Activated naive CD8-positive, alpha-beta T cell treated with anti-CD3 and anti-CD28 coated beads for 36 hours (primary cell): ENCODE results near the gene TEDC2. TPM values are rescaled to one million over a fixed set of nuclear protein-coding genes. Genes with fewer than 3 reads are reported as not detected.
"Not testable (repeated sequence)": the region's sequence is repeated elsewhere in the genome, so short reads cannot be mapped to it uniquely, and the experiment has no call there.

ENCODE experiments used
- DNase-seq: peaks from one replicate; pipeline ENCODE4 v3.0.0; 2021
- H3K27ac Mint-ChIP-seq: one replicate; pipeline ENCODE4 v1.8.0; 2022; ENCODE audit warnings: mild to moderate bottlenecking, moderate library complexity, mixed read lengths
- H3K27me3 Mint-ChIP-seq: one replicate; pipeline ENCODE4 v1.8.0; 2022; ENCODE audit warnings: mild to moderate bottlenecking, mixed read lengths
- H3K36me3 Mint-ChIP-seq: one replicate; pipeline ENCODE4 v1.8.0; 2021; ENCODE audit warnings: mild to moderate bottlenecking, mixed read lengths
- H3K4me1 Mint-ChIP-seq: one replicate; pipeline ENCODE4 v1.8.0; 2021; ENCODE audit warnings: mixed read lengths
- H3K4me3 Mint-ChIP-seq: one replicate; pipeline ENCODE4 v1.8.0; 2022; ENCODE audit warnings: mild to moderate bottlenecking, moderate library complexity, mixed read lengths
- H3K9me3 Mint-ChIP-seq: one replicate; pipeline ENCODE4 v1.8.0; 2022; ENCODE audit warnings: mixed read lengths
- total RNA-seq, 2 experiments: library from RNA; stranded (reverse); gene quantifications; one replicate each; pipeline ENCODE4 v1.2.3, GENCODE V29; 2021

TEDC2 gene
- total RNA-seq, 2 experiments from 2014 or later, result 24.0 to 26.5 TPM

GRCh38 chr16:2475413-2476344 lies 15.8 kb downstream of the TEDC2 start:
- Mint-ChIP-seq H3K9me3 (no peaks in the 10 kb centered on the region), H3K27me3 (peaks cover 8% of the 10 kb centered on the region), H3K4me1 (peaks cover 19% of the 10 kb centered on the region), H3K27ac (no peak overlapping the region), H3K36me3 (no peaks in the 10 kb centered on the region), H3K4me3 (peak overlapping the region; percentile 65)
- peak; percentile 67 for DNase-seq

- H3K27ac Mint-ChIP-seq, result no peak overlapping the region
- H3K27me3 Mint-ChIP-seq, result peaks cover 8% of the 10 kb centered on the region
- H3K4me1 Mint-ChIP-seq, result peaks cover 19% of the 10 kb centered on the region
- no peaks in the 10 kb centered on the region for H3K9me3 Mint-ChIP-seq
- peak overlapping the region; percentile 65 for H3K4me3 Mint-ChIP-seq
- no peaks in the 10 kb centered on the region for H3K36me3 Mint-ChIP-seq
- no peak for DNase-seq
Measured at GRCh38 chr16:2476345-2476720, 16.4 kb downstream of the TEDC2 start.

GRCh38 chr16:2476741-2477140 lies 16.8 kb downstream of the TEDC2 start:
- H3K4me1 Mint-ChIP-seq, result peaks cover 19% of the 10 kb centered on the region
- H3K27me3 Mint-ChIP-seq, result peaks cover 8% of the 10 kb centered on the region
- H3K27ac Mint-ChIP-seq, result no peak overlapping the region
- no peaks in the 10 kb centered on the region for H3K9me3 Mint-ChIP-seq
- peak overlapping the region; percentile 65 for H3K4me3 Mint-ChIP-seq
- H3K36me3 Mint-ChIP-seq, result no peaks in the 10 kb centered on the region
- DNase-seq, result no peak

- Mint-ChIP-seq H3K4me3 (no peak overlapping the region), H3K4me1 (peaks cover 19% of the 10 kb centered on the region), H3K27me3 (peaks cover 8% of the 10 kb centered on the region), H3K36me3 (no peaks in the 10 kb centered on the region), H3K27ac (no peak overlapping the region), H3K9me3 (no peaks in the 10 kb centered on the region)
- no peak for DNase-seq
Measured at GRCh38 chr16:2477327-2477726, 17.4 kb downstream of the TEDC2 start.

- Mint-ChIP-seq H3K4me1 (peaks cover 16% of the 10 kb centered on the region), H3K36me3 (no peaks in the 10 kb centered on the region), H3K4me3 (no peak overlapping the region), H3K27ac (no peak overlapping the region), H3K27me3 (peaks cover 2% of the 10 kb centered on the region), H3K9me3 (no peaks in the 10 kb centered on the region)
- DNase-seq, result no peak
Measured at GRCh38 chr16:2478279-2478678, 18.4 kb downstream of the TEDC2 start.

GRCh38 chr16:2479996-2480395 lies 20.1 kb downstream of the TEDC2 start:
- H3K36me3 Mint-ChIP-seq, DNase-seq, H3K27me3 Mint-ChIP-seq, H3K4me3 Mint-ChIP-seq, H3K9me3 Mint-ChIP-seq, H3K27ac Mint-ChIP-seq: not testable (repeated sequence)
- peaks cover 14% of the 10 kb centered on the region for H3K4me1 Mint-ChIP-seq

- no peaks in the 10 kb centered on the region for H3K36me3 Mint-ChIP-seq
- H3K4me1 Mint-ChIP-seq, result peaks cover 14% of the 10 kb centered on the region
- H3K27me3 Mint-ChIP-seq, result no peaks in the 10 kb centered on the region
- H3K9me3 Mint-ChIP-seq, result no peaks in the 10 kb centered on the region
- no peak for DNase-seq
- H3K4me3 Mint-ChIP-seq, result no peak overlapping the region
- H3K27ac Mint-ChIP-seq, result no peak overlapping the region
Measured at GRCh38 chr16:2480948-2481347, 21.0 kb downstream of the TEDC2 start.

- Mint-ChIP-seq H3K9me3 (no peaks in the 10 kb centered on the region), H3K4me1 (peaks cover 12% of the 10 kb centered on the region), H3K4me3 (no peak overlapping the region), H3K36me3 (no peaks in the 10 kb centered on the region), H3K27me3 (no peaks in the 10 kb centered on the region), H3K27ac (no peak overlapping the region)
- no peak for DNase-seq
Measured at GRCh38 chr16:2481676-2482075, 21.8 kb downstream of the TEDC2 start.

- Mint-ChIP-seq H3K4me1 (peaks cover 12% of the 10 kb centered on the region), H3K36me3 (peaks cover 3% of the 10 kb centered on the region), H3K27ac (peak overlapping the region; percentile 6), H3K27me3 (no peaks in the 10 kb centered on the region), H3K9me3 (no peaks in the 10 kb centered on the region), H3K4me3 (no peak overlapping the region)
- DNase-seq, result no peak
Measured at GRCh38 chr16:2482249-2482648, 22.3 kb downstream of the TEDC2 start.

- no peak for DNase-seq
- H3K36me3 Mint-ChIP-seq, result peaks cover 3% of the 10 kb centered on the region
- H3K4me3 Mint-ChIP-seq, result no peak overlapping the region
- no peaks in the 10 kb centered on the region for H3K9me3 Mint-ChIP-seq
- H3K4me1 Mint-ChIP-seq, result peaks cover 16% of the 10 kb centered on the region
- no peak overlapping the region for H3K27ac Mint-ChIP-seq
- no peaks in the 10 kb centered on the region for H3K27me3 Mint-ChIP-seq
Measured at GRCh38 chr16:2482708-2483534, 23.0 kb downstream of the TEDC2 start.

- H3K9me3 Mint-ChIP-seq, result no peaks in the 10 kb centered on the region
- H3K27me3 Mint-ChIP-seq, result no peaks in the 10 kb centered on the region
- H3K36me3 Mint-ChIP-seq, result peaks cover 3% of the 10 kb centered on the region
- no peak for DNase-seq
- no peak overlapping the region for H3K27ac Mint-ChIP-seq
- peaks cover 16% of the 10 kb centered on the region for H3K4me1 Mint-ChIP-seq
- no peak overlapping the region for H3K4me3 Mint-ChIP-seq
Measured at GRCh38 chr16:2483939-2484897, 24.3 kb downstream of the TEDC2 start.

- Mint-ChIP-seq H3K27me3 (no peaks in the 10 kb centered on the region), H3K4me3 (no peak overlapping the region), H3K9me3 (no peaks in the 10 kb centered on the region), H3K4me1 (peaks cover 16% of the 10 kb centered on the region), H3K27ac (no peak overlapping the region), H3K36me3 (peaks cover 3% of the 10 kb centered on the region)
- DNase-seq, result no peak
Measured at GRCh38 chr16:2484898-2485508, 25.1 kb downstream of the TEDC2 start.

- DNase-seq, result no peak
- H3K36me3 Mint-ChIP-seq, result peaks cover 3% of the 10 kb centered on the region
- H3K9me3 Mint-ChIP-seq, result no peaks in the 10 kb centered on the region
- no peaks in the 10 kb centered on the region for H3K27me3 Mint-ChIP-seq
- H3K4me3 Mint-ChIP-seq, result no peak overlapping the region
- H3K4me1 Mint-ChIP-seq, result peaks cover 16% of the 10 kb centered on the region
- no peak overlapping the region for H3K27ac Mint-ChIP-seq
Measured at GRCh38 chr16:2485811-2486507, 26.1 kb downstream of the TEDC2 start.
